SK-N-SH treated with all-trans-retinoic acid at 6 μM for 48 hours (cell line): Measurements from ENCODE around the gene PER2.

Experiments used
- ATAC-seq: fragments of 200-7000 bp; cut with Tn5 transposase; 3 replicates; pipeline ENCODE4 v1.9.1; 2020; ENCODE audit warnings: mild to moderate bottlenecking, moderate library complexity
- BACH2 ChIP-seq: fragments of 250-450 bp; sonication (Bioruptor Pico); IDR thresholded peaks from 2 replicates; pipeline ENCODE4 v1.9.0; 2021; ENCODE audit warnings: mild to moderate bottlenecking, borderline replicate concordance
- CSDC2 ChIP-seq: fragments of 250-450 bp; sonication (Bioruptor Pico); IDR thresholded peaks from 2 replicates; pipeline ENCODE4 v1.5.0; 2020; ENCODE audit warnings: mild to moderate bottlenecking, moderate library complexity
- ESRRG ChIP-seq: fragments of 250-450 bp; sonication (Bioruptor Pico); IDR thresholded peaks from 2 replicates; pipeline ENCODE4 v1.6.1; 2021; ENCODE audit warnings: mild to moderate bottlenecking
- GLIS3 ChIP-seq: fragments of 250-450 bp; sonication (Bioruptor Pico); IDR thresholded peaks from 2 replicates; pipeline ENCODE4 v1.5.0; 2020; ENCODE audit warnings: mild to moderate bottlenecking, moderate library complexity
- ISL1 ChIP-seq: fragments of 250-450 bp; sonication (Bioruptor Pico); IDR thresholded peaks from 2 replicates; pipeline ENCODE4 v2.1.2; 2022; ENCODE audit warnings: mild to moderate bottlenecking, moderate library complexity
- OSR1 ChIP-seq: fragments of 250-450 bp; sonication (Bioruptor Pico); IDR thresholded peaks from 2 replicates; pipeline ENCODE4 v1.8.0; 2022; ENCODE audit warnings: moderate library complexity, mild to moderate bottlenecking, inconsistent platforms
- PPARA ChIP-seq: fragments of 250-450 bp; sonication (Bioruptor Pico); IDR thresholded peaks from 2 replicates; pipeline ENCODE4 v1.5.0; 2020; ENCODE audit warnings: mild to moderate bottlenecking, borderline replicate concordance
- RARB ChIP-seq: fragments of 250-450 bp; sonication (Bioruptor Pico); IDR thresholded peaks from 2 replicates; pipeline ENCODE4 v1.8.0; 2021; ENCODE audit warnings: mild to moderate bottlenecking, moderate library complexity
- TCF4 ChIP-seq: fragments of 250-450 bp; sonication (Bioruptor Pico); IDR thresholded peaks from 2 replicates; pipeline ENCODE4 v1.8.0; 2021; ENCODE audit warnings: mild to moderate bottlenecking, moderate library complexity, borderline replicate concordance
- TOX ChIP-seq: fragments of 250-450 bp; sonication (Bioruptor Pico); IDR thresholded peaks from 2 replicates; pipeline ENCODE4 v1.8.0; 2021; ENCODE audit warnings: mild to moderate bottlenecking, moderate library complexity, borderline replicate concordance
- ZC3H10 ChIP-seq: fragments of 250-450 bp; sonication (Bioruptor Pico); IDR thresholded peaks from 2 replicates; pipeline ENCODE4 v1.5.1; 2021; ENCODE audit warnings: mild to moderate bottlenecking, moderate library complexity
- ZFP3 ChIP-seq: fragments of 250-450 bp; sonication (Bioruptor Pico); IDR thresholded peaks from 2 replicates; pipeline ENCODE4 v1.5.0; 2020; ENCODE audit warnings: mild to moderate bottlenecking, moderate library complexity
- ZFP30 ChIP-seq: fragments of 450-650 bp; formaldehyde crosslinking; IDR thresholded peaks from 2 replicates; pipeline ENCODE4 v1.5.0; 2022; ENCODE audit warnings: mild to moderate bottlenecking, moderate library complexity
- ZNF565 ChIP-seq: fragments of 450-650 bp; formaldehyde crosslinking; conservative IDR thresholded peaks from 2 replicates; pipeline ENCODE4 v1.5.0; 2020; ENCODE audit warnings: low read depth, mild to moderate bottlenecking, moderate library complexity
- ZNF70 ChIP-seq: fragments of 450-650 bp; formaldehyde crosslinking; IDR thresholded peaks from 2 replicates; pipeline ENCODE4 v1.5.0; 2020; ENCODE audit warnings: mild to moderate bottlenecking, moderate library complexity
- ZNF8 ChIP-seq: fragments of 450-650 bp; formaldehyde crosslinking; IDR thresholded peaks from 2 replicates; pipeline ENCODE4 v1.5.0; 2020; ENCODE audit warnings: mild to moderate bottlenecking, moderate library complexity
- TF ChIP-seq, protein P1 (sequence below): fragments of 250-450 bp; sonication (Bioruptor Pico); IDR thresholded peaks from 2 replicates; pipeline ENCODE4 v1.5.1; 2020; ENCODE audit warnings: low read depth, mild to moderate bottlenecking, moderate library complexity
- TF ChIP-seq, protein P2 (sequence below): fragments of 250-450 bp; sonication (Bioruptor Pico); IDR thresholded peaks from 2 replicates; pipeline ENCODE4 v1.5.0; 2020; ENCODE audit warnings: mild to moderate bottlenecking, moderate library complexity
- TF ChIP-seq, protein P3 (sequence below): fragments of 250-450 bp; sonication (Bioruptor Pico); IDR thresholded peaks from 2 replicates; pipeline ENCODE4 v1.5.1; 2021; ENCODE audit warnings: mild to moderate bottlenecking, moderate library complexity
- TF ChIP-seq, protein P4 (sequence below): fragments of 250-450 bp; sonication (Bioruptor Pico); IDR thresholded peaks from 2 replicates; pipeline ENCODE4 v1.8.0; 2020; ENCODE audit warnings: mild to moderate bottlenecking, moderate library complexity, borderline replicate concordance

PER2 gene

DNA sequence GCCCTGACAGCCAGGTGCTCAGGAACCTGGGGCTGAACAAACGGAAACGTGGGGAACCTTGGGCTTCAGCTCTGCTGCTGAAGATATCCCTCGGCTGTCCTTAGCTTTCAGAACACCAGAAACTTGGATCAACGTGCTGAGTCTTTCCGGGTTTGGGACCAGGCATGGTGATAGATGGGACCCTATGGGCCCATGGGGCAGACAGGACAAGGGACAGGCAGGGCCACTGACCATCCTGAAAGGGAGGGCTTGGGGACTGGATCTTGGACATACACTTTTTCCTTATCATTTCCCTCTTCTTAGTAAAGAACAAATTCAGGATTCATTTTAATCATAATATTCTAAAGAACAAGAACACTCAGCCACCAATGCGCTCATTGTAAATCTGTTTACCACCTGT lies 32.3 kb downstream of the PER2 start:
- TF ChIP-seq, protein P1, sequence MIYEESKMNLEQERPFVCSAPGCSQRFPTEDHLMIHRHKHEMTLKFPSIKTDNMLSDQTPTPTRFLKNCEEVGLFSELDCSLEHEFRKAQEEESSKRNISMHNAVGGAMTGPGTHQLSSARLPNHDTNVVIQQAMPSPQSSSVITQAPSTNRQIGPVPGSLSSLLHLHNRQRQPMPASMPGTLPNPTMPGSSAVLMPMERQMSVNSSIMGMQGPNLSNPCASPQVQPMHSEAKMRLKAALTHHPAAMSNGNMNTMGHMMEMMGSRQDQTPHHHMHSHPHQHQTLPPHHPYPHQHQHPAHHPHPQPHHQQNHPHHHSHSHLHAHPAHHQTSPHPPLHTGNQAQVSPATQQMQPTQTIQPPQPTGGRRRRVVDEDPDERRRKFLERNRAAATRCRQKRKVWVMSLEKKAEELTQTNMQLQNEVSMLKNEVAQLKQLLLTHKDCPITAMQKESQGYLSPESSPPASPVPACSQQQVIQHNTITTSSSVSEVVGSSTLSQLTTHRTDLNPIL (CRISPR knock-in tag), result no peak
- TF ChIP-seq ZNF565 (CRISPR knock-in tag), result no peak
- no peak for TF ChIP-seq PPARA (CRISPR knock-in tag)
- TF ChIP-seq TOX, result no peak
- no peak for TF ChIP-seq BACH2 (CRISPR knock-in tag)
- no peak for TF ChIP-seq ZFP3 (CRISPR knock-in tag)
- no peak for TF ChIP-seq GLIS3 (CRISPR knock-in tag)
- TF ChIP-seq, protein P2, sequence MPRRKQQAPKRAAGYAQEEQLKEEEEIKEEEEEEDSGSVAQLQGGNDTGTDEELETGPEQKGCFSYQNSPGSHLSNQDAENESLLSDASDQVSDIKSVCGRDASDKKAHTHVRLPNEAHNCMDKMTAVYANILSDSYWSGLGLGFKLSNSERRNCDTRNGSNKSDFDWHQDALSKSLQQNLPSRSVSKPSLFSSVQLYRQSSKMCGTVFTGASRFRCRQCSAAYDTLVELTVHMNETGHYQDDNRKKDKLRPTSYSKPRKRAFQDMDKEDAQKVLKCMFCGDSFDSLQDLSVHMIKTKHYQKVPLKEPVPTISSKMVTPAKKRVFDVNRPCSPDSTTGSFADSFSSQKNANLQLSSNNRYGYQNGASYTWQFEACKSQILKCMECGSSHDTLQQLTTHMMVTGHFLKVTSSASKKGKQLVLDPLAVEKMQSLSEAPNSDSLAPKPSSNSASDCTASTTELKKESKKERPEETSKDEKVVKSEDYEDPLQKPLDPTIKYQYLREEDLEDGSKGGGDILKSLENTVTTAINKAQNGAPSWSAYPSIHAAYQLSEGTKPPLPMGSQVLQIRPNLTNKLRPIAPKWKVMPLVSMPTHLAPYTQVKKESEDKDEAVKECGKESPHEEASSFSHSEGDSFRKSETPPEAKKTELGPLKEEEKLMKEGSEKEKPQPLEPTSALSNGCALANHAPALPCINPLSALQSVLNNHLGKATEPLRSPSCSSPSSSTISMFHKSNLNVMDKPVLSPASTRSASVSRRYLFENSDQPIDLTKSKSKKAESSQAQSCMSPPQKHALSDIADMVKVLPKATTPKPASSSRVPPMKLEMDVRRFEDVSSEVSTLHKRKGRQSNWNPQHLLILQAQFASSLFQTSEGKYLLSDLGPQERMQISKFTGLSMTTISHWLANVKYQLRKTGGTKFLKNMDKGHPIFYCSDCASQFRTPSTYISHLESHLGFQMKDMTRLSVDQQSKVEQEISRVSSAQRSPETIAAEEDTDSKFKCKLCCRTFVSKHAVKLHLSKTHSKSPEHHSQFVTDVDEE (CRISPR knock-in tag), result no peak
- no peak for TF ChIP-seq ZNF70 (CRISPR knock-in tag)
- TF ChIP-seq ESRRG (CRISPR knock-in tag), result no peak
- TF ChIP-seq, protein P3, sequence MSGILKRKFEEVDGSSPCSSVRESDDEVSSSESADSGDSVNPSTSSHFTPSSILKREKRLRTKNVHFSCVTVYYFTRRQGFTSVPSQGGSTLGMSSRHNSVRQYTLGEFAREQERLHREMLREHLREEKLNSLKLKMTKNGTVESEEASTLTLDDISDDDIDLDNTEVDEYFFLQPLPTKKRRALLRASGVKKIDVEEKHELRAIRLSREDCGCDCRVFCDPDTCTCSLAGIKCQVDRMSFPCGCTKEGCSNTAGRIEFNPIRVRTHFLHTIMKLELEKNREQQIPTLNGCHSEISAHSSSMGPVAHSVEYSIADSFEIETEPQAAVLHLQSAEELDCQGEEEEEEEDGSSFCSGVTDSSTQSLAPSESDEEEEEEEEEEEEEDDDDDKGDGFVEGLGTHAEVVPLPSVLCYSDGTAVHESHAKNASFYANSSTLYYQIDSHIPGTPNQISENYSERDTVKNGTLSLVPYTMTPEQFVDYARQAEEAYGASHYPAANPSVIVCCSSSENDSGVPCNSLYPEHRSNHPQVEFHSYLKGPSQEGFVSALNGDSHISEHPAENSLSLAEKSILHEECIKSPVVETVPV, result no peak
- ATAC-seq, result no peak

DNA sequence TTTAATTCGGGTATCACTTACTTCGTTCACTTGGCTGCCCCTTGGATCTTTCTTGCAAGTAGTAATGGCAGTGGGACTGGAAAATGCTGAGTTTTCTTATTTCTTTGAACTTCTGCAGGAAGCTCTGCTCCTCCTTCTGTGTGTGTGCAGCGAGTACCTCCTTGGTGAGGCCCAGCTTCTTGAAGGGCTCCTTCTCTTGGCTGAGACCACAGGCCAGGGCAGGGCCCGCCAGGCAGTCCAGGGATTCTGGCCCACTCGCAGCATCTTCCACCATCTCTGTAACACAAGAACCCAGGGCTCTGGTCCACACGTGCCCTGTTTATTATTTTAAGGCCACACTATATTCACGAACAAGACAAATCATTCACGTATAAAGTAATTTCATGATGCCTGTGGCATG lies 32.8 kb downstream of the PER2 start:
- no peak for TF ChIP-seq ZNF8 (CRISPR knock-in tag)
- TF ChIP-seq ZFP3 (CRISPR knock-in tag), result no peak
- no peak for TF ChIP-seq TCF4
- TF ChIP-seq ZNF565 (CRISPR knock-in tag), result no peak
- TF ChIP-seq, protein P4, sequence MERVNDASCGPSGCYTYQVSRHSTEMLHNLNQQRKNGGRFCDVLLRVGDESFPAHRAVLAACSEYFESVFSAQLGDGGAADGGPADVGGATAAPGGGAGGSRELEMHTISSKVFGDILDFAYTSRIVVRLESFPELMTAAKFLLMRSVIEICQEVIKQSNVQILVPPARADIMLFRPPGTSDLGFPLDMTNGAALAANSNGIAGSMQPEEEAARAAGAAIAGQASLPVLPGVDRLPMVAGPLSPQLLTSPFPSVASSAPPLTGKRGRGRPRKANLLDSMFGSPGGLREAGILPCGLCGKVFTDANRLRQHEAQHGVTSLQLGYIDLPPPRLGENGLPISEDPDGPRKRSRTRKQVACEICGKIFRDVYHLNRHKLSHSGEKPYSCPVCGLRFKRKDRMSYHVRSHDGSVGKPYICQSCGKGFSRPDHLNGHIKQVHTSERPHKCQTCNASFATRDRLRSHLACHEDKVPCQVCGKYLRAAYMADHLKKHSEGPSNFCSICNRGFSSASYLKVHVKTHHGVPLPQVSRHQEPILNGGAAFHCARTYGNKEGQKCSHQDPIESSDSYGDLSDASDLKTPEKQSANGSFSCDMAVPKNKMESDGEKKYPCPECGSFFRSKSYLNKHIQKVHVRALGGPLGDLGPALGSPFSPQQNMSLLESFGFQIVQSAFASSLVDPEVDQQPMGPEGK, result no peak
- no peak for TF ChIP-seq BACH2 (CRISPR knock-in tag)
- TF ChIP-seq GLIS3 (CRISPR knock-in tag), result no peak
- TF ChIP-seq ISL1 (CRISPR knock-in tag), result no peak
- TF ChIP-seq TOX, result no peak
- no peak for TF ChIP-seq ZFP30 (CRISPR knock-in tag)
- TF ChIP-seq PPARA (CRISPR knock-in tag), result no peak
- TF ChIP-seq OSR1 (CRISPR knock-in tag), result no peak
- ATAC-seq, result no peak

DNA sequence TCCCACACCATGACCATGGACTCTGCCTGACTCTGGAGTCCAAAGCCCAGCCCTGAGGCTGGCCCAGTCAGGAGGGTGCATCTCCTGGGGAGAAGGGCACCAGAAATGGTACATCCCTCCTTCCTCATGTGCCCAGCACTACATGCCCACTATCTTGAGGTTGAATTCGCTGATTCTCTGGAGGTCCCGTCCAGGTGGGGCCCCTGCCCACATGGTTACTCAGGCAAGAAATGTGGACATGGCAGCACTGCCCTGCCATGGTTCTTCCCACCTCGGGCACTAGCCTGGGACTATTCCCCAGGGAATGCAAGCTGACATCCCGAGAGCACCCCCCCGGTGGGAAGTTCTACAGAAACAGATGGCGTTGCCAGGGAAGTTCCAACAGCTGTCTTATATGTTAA lies 33.3 kb downstream of the PER2 start:
- no peak for ATAC-seq
- no peak for TF ChIP-seq BACH2 (CRISPR knock-in tag)

DNA sequence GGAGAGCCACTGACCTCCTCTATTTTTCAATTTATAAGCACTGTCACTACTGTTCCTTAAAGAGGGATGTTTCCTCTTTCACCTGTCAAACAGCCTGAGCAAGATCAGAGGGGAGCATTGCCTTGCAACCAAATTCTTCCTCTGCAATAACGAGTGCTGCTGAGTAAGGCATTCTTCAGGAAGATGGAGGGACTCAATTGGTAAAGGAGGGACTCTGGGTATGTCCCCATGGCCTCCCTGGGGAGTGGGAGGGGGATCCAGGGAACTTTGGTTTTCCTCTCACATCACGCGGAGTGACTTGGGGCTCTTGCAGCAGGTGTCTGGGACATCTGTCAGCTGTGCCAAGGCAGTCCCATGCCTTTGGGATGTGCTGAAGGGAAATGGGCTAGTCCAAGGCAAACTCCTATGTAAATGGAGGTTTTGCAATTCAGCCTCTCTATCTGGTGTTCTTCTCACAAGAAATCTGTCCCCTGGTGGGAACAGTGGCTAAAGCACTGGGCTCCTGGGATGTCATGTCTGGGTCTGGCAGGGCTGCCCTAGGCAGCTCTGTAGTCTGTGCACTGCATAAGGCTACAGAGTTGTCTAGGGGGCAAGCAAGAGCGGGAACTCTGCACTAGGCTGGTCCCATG lies 34.2 kb downstream of the PER2 start:
- no peak for ATAC-seq
- no peak for TF ChIP-seq ISL1 (CRISPR knock-in tag)
- TF ChIP-seq OSR1 (CRISPR knock-in tag), result no peak
- no peak for TF ChIP-seq CSDC2 (CRISPR knock-in tag)
- TF ChIP-seq, protein P1 (CRISPR knock-in tag), result no peak
- TF ChIP-seq, protein P2 (CRISPR knock-in tag), result no peak
- no peak for TF ChIP-seq ZC3H10 (CRISPR knock-in tag)
- TF ChIP-seq GLIS3 (CRISPR knock-in tag), result no peak
- TF ChIP-seq, protein P4, result no peak
- no peak for TF ChIP-seq ZFP30 (CRISPR knock-in tag)
- TF ChIP-seq, protein P3, result no peak
- TF ChIP-seq RARB, result no peak
